Thyroid gland (tissue), 4 donors: ENCODE data around the gene PAM. TPM values are rescaled to one million over a fixed set of nuclear protein-coding genes. Genes with fewer than 3 reads are reported as not detected.
"Not testable (repeated sequence)": the region's sequence is repeated elsewhere in the genome, so short reads cannot be mapped to it uniquely, and the experiment has no call there.

Experiments used
- DNase-seq, 2 donors: peaks; one replicate each; pipeline ENCODE4 v3.0.0-alpha.2; 2019
- H3K27ac ChIP-seq, 3 donors: fragments of 200-600 bp; sonication (generic); 1 replicate in 2 of 3; 2 replicates in 1 of 3; pipeline ENCODE4 v1.5.1; 2016 to 2019; ENCODE audit warnings: mild to moderate bottlenecking in 1 of 3, moderate library complexity in 1 of 3
- H3K27me3 ChIP-seq: fragments of 200-600 bp; sonication (generic); one replicate; pipeline ENCODE4 v1.5.1; 2019
- H3K36me3 ChIP-seq, 2 donors: fragments of 200-600 bp; sonication (generic); one replicate each; pipeline ENCODE4 v1.5.1; 2016 to 2019
- H3K4me1 ChIP-seq, 2 donors: fragments of 200-600 bp; sonication (generic); one replicate each; pipeline ENCODE4 v1.5.1; 2017 to 2019
- H3K4me3 ChIP-seq, 3 donors: fragments of 200-600 bp; sonication (generic); replicated peaks in 1 of 3; 1 replicate in 2 of 3; 2 replicates in 1 of 3; pipeline ENCODE4 v1.5.1; 2016; ENCODE audit warnings: mild to moderate bottlenecking in 1 of 3
- H3K9me3 ChIP-seq: fragments of 200-600 bp; sonication (generic); one replicate; pipeline ENCODE4 v1.5.1; 2017
- POLR2A ChIP-seq, 2 donors: fragments of 450-650 bp; IDR thresholded peaks; one replicate each; pipeline ENCODE4 v1.6.1; 2017; ENCODE audit warnings: antibody characterized with exemption in 2 of 2, mild to moderate bottlenecking in 2 of 2, moderate library complexity in 1 of 2
- WGBS, 2 donors: methylation state at CpG; one replicate each; pipeline ENCODE4 v1.1.5; 2017; 5-methylcytosine and 5-hydroxymethylcytosine counted together
- intact Hi-C: fragments of 100-400 bp; cut with DNase I; formaldehyde crosslinking; loops from one replicate; pipeline ENCODE4 v1.15.1; 2023
- total RNA-seq, 4 donors: library from RNA; depleted of rRNA; stranded (reverse); fragments of >200 nt; gene quantifications; one replicate each; pipeline ENCODE4 v1.2.3, GENCODE V29; 2016
- TF ChIP-seq, protein P1 (sequence below), 6 experiments: fragments of 200-600 bp in 3 of 6; fragments of 450-650 bp in 3 of 6; sonication (generic) in 3 of 6; IDR thresholded peaks; one replicate each; pipeline ENCODE4 v1.5.1; 2016 to 2019; ENCODE audit warnings: antibody characterized with exemption in 6 of 6, mild to moderate bottlenecking in 2 of 6, inconsistent platforms in 1 of 6, moderate library complexity in 1 of 6

PAM gene
- total RNA-seq, 4 donors from 2014 or later: 175 to 250 (median 202) TPM

DNA sequence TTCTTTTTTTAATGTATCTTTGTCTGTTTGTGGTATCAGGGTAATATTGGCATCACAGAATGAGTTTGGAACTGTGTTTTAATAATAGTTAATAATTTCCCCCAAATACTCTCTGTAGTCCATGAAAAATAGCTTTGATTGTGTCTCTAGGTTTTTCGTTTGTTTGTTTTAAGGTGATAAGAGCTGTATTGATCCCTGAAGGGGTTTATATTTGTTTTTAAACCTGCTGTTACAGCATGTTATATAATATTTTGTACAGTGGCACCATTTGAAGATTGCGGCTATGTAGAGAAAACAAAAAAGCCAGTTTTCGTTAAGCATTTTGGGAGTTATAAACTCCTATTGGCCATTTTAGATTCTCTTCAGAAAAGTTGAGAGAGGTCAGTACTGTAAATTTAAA is 15.7 kb downstream of the PAM start:
- Histone ChIP-seq H3K36me3 (no peaks in the 10 kb centered on the region), H3K27ac (no peak overlapping the region), H3K4me3 (no peak overlapping the region), H3K4me1 (peaks cover 0 to 15% of the 10 kb centered on the region in 2 donors), H3K27me3 (no peaks in the 10 kb centered on the region), H3K9me3 (no peaks in the 10 kb centered on the region)
- intact Hi-C loops: no loop called here
- no peak for DNase-seq
- no peak for TF ChIP-seq POLR2A (IDR thresholded peaks at IDR 0.05)
- TF ChIP-seq, protein P1, sequence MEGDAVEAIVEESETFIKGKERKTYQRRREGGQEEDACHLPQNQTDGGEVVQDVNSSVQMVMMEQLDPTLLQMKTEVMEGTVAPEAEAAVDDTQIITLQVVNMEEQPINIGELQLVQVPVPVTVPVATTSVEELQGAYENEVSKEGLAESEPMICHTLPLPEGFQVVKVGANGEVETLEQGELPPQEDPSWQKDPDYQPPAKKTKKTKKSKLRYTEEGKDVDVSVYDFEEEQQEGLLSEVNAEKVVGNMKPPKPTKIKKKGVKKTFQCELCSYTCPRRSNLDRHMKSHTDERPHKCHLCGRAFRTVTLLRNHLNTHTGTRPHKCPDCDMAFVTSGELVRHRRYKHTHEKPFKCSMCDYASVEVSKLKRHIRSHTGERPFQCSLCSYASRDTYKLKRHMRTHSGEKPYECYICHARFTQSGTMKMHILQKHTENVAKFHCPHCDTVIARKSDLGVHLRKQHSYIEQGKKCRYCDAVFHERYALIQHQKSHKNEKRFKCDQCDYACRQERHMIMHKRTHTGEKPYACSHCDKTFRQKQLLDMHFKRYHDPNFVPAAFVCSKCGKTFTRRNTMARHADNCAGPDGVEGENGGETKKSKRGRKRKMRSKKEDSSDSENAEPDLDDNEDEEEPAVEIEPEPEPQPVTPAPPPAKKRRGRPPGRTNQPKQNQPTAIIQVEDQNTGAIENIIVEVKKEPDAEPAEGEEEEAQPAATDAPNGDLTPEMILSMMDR (IDR thresholded peaks at IDR 0.05): no peak
- 96 to 97% methylated on average over 3 of the region's 3 CpGs for WGBS, 2 donors

DNA sequence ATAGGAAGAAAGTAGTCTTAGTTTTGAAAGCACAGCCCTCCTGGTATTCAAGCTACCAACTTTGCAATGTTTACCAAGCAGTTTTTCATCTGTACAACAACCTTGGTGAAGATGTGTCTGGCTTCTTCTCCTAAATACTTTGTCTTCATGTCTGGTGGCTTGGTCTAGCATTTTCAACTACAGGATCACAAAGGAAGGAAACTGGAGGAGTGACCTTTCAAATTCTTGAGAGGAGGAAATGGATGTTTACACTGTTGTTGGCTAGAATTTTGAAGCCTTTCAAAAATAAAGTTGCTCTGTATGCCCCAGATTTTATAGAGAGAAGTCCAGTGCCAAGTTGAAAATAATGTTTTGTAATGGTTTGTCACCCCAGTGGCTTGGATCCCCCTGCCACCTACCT is 16.3 kb downstream of the PAM start:
- no peaks in the 10 kb centered on the region for H3K36me3 ChIP-seq
- DNase-seq: no peak
- TF ChIP-seq, protein P1 (IDR thresholded peaks at IDR 0.05): no peak
- TF ChIP-seq POLR2A (IDR thresholded peaks at IDR 0.05): no peak
- H3K27me3 ChIP-seq: no peaks in the 10 kb centered on the region
- H3K4me3 ChIP-seq: no peak overlapping the region
- no peaks in the 10 kb centered on the region for H3K9me3 ChIP-seq
- intact Hi-C loops: no loop called here
- peaks cover 0 to 15% of the 10 kb centered on the region in 2 donors for H3K4me1 ChIP-seq
- H3K27ac ChIP-seq: no peak overlapping the region

DNA sequence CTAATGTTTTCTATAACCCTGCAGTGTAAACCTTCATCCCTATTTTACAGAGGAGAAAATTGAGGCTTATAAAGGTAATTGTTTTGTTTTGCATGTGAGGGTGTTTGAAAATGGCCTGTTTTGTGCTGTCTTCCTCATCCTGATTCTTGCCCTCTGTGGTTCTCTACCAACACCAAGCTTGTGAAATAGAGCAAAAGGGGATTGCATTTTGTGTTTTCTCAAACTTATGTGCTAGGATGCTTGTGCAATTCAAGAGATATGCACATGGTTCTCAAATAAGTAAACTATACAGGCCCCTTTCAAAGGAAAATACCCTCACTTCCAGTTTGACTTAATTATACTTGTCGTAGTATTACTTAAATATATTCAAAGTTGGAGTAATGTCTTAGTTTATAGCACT is 17.2 kb downstream of the PAM start:
- Histone ChIP-seq H3K27me3 (no peaks in the 10 kb centered on the region), H3K4me3 (no peak overlapping the region), H3K4me1 (peaks cover 0 to 15% of the 10 kb centered on the region in 2 donors), H3K27ac (no peak overlapping the region), H3K9me3 (no peaks in the 10 kb centered on the region), H3K36me3 (no peaks in the 10 kb centered on the region)
- DNase-seq: no peak
- intact Hi-C loops: no loop called here
- no peak for TF ChIP-seq POLR2A (IDR thresholded peaks at IDR 0.05)
- TF ChIP-seq, protein P1 (IDR thresholded peaks at IDR 0.05): no peak
- 96 to 99% methylated on average over 1 of the region's 1 CpG for WGBS, 2 donors

DNA sequence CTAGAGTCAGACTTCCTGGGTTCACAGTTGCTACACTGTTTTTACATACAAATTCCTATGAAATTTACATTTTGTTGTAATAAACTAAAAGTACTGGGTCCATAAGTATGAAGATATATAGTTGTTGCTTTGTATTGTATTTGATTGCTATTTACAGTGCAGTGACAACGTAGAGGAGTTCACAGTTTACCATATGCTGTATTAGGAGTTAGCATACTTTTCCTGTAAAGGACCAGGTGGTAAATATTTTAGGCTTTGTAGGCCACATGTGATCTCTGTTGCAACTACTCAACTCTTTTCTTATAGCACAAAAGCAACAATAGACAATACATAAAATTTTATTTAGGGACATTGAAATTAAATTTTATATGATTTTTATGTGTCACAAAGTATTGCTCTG is 18.0 kb downstream of the PAM start:
- no peak overlapping the region for H3K4me3 ChIP-seq
- DNase-seq: no peak
- H3K36me3 ChIP-seq: no peaks in the 10 kb centered on the region
- H3K9me3 ChIP-seq: no peaks in the 10 kb centered on the region
- intact Hi-C loops: no loop called here
- no peaks in the 10 kb centered on the region for H3K27me3 ChIP-seq
- TF ChIP-seq POLR2A (IDR thresholded peaks at IDR 0.05): no peak
- TF ChIP-seq, protein P1 (IDR thresholded peaks at IDR 0.05): no peak
- H3K4me1 ChIP-seq: peaks cover 0 to 15% of the 10 kb centered on the region in 2 donors
- no peak overlapping the region for H3K27ac ChIP-seq
- whole genome bisulfite sequencing, 2 donors: 89 to 94% methylated on average over 1 of the region's 1 CpG

DNA sequence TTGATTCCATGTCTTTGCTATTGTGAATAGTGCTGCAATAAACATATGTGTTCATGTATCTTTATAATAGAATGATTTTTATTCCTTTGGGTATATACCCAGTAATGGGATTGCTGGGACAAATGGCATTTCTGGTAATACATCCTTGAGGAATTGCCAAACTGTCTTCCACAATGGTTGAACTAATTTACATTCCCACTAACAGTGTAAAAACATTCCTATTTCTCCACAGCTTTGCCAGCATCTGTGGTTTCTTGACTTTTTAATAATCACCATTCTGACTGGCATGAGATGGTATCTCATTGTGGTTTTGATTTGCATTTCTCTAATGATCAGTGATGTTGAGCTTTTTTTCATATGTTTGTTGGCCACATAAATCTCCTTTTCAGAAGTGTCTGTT is 20.7 kb downstream of the PAM start:
- H3K4me3 ChIP-seq, DNase-seq, H3K9me3 ChIP-seq, H3K27me3 ChIP-seq, intact Hi-C loops, H3K36me3 ChIP-seq, H3K27ac ChIP-seq: not testable (repeated sequence)
- H3K4me1 ChIP-seq: peaks cover 0 to 16% of the 10 kb centered on the region in 2 donors

DNA sequence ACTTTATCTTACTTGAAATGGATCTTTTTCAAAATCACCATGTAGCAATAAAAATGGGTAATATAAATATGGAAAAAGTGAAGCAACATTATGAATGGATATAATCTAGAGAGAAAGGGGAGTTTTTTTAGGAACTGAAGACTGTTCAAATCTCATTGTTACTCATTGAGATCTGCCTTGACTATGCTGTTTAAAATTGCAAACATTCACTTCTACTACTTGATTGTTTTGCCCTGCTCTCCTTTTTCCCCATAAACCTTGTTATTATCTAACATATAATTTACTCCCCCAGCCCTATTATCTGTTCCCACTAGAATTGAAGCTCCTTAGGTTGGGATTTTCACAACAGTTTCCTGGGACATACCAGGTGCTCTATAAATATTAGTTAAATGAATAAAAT is 22.0 kb downstream of the PAM start:
- intact Hi-C loops: no loop called here
- no peak overlapping the region for H3K4me3 ChIP-seq
- H3K4me1 ChIP-seq: peaks cover 0 to 6% of the 10 kb centered on the region in 2 donors
- TF ChIP-seq, protein P1 (IDR thresholded peaks at IDR 0.05): no peak
- TF ChIP-seq POLR2A (IDR thresholded peaks at IDR 0.05): no peak
- DNase-seq: no peak
- no peak overlapping the region for H3K27ac ChIP-seq
- no peaks in the 10 kb centered on the region for H3K9me3 ChIP-seq
- no peaks in the 10 kb centered on the region for H3K27me3 ChIP-seq
- H3K36me3 ChIP-seq: no peaks in the 10 kb centered on the region
